ENCODE results near the gene PNP.
"Not testable (repeated sequence)": the region's sequence is repeated elsewhere in the genome, so short reads cannot be mapped to it uniquely, and the experiment has no call there.

DNA sequence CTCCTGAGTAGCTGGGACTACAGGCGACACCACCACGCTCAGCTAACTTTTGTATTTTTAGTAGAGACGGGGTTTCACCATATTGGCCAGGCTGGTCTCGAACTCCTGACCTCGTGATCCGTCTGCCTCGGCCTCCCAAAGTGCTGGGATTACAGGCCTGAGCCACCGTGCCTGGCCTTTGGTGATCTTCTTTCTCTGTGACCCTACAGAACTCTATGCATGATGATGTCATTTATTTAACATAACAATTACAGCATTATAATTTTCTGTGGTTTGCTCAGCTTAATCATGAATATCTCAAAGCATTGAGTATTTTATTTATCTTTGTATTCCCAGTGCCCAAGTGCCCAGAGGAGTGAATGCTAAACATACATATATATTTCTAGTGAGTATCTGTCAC lies 16.4 kb upstream of the PNP start:
- TF ChIP-seq, protein P1, sequence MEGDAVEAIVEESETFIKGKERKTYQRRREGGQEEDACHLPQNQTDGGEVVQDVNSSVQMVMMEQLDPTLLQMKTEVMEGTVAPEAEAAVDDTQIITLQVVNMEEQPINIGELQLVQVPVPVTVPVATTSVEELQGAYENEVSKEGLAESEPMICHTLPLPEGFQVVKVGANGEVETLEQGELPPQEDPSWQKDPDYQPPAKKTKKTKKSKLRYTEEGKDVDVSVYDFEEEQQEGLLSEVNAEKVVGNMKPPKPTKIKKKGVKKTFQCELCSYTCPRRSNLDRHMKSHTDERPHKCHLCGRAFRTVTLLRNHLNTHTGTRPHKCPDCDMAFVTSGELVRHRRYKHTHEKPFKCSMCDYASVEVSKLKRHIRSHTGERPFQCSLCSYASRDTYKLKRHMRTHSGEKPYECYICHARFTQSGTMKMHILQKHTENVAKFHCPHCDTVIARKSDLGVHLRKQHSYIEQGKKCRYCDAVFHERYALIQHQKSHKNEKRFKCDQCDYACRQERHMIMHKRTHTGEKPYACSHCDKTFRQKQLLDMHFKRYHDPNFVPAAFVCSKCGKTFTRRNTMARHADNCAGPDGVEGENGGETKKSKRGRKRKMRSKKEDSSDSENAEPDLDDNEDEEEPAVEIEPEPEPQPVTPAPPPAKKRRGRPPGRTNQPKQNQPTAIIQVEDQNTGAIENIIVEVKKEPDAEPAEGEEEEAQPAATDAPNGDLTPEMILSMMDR (IDR thresholded peaks at IDR 0.05; ENCODE audit: extremely low read depth in 1 of 2, insufficient read depth in 1 of 2, low read depth in 1 of 2, low read length in 2 of 2) = not testable (repeated sequence)
- TF ChIP-seq, protein P2, sequence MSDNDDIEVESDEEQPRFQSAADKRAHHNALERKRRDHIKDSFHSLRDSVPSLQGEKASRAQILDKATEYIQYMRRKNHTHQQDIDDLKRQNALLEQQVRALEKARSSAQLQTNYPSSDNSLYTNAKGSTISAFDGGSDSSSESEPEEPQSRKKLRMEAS (IDR thresholded peaks at IDR 0.05; ENCODE audit: insufficient read depth, insufficient read length) = not testable (repeated sequence)
- not testable (repeated sequence) for TF ChIP-seq POLR2A (IDR thresholded peaks at IDR 0.05; ENCODE audit: low read depth, low read length); FOS (IDR thresholded peaks at IDR 0.05; ENCODE audit: borderline replicate concordance, insufficient read depth, low read length); EZH2 (IDR thresholded peaks at IDR 0.05; ENCODE audit: borderline replicate concordance, low read depth, low read length, severe bottlenecking); POLR2AphosphoS5 (IDR thresholded peaks at IDR 0.05; ENCODE audit: insufficient read depth, low read depth, low read length)
